Effector CD4-positive, alpha-beta T cell (primary cell): Measurements from ENCODE around the gene ROR2.

Experiments used
- DNase-seq: peaks from one replicate; pipeline ENCODE4 v3.0.0-alpha.2; 2020

The ROR2 gene

DNA sequence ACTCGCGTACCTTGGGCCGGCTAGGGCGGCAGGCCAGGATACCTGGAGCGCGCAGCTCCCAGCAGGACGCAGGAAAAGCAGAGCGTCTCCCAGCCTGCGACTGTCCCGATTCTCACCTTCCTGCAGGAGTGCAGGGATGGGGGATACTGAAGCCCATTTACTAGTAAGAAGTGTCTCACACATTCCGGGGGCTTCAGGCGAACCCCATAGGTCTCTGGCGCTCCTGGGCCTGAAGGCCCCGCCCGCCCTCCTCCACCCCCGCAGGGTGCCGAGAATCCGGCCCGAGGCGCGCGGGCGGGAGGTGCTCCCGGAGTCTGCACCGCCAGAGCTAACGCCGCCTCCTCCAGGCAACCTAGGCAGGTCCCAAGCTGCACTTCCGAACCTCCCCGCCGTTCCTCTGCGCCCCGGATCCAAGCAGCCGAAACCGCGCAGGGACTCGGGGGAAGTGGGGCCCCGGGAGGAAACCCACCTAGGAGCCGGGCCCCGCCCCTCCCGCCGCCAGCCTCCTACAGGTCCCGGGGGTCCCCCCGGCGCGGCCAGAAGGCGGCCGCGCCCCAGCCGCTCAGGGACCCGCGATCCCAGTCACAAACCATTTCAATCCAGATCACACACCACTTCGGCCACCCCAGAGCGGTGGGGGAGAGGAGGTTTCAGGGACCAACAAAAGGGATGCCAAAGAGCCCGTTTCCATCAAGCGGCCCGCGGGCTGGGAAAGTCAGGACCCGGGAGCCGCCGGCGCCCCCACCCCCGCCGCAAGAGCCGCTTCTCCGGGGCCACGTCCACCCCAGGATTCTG, 1.2 kb downstream of the ROR2 start:
- DNase-seq, result no peak

- no peak for DNase-seq
Measured at GRCh38 chr9:91948101-91948596, 1.9 kb downstream of the ROR2 start.

DNA sequence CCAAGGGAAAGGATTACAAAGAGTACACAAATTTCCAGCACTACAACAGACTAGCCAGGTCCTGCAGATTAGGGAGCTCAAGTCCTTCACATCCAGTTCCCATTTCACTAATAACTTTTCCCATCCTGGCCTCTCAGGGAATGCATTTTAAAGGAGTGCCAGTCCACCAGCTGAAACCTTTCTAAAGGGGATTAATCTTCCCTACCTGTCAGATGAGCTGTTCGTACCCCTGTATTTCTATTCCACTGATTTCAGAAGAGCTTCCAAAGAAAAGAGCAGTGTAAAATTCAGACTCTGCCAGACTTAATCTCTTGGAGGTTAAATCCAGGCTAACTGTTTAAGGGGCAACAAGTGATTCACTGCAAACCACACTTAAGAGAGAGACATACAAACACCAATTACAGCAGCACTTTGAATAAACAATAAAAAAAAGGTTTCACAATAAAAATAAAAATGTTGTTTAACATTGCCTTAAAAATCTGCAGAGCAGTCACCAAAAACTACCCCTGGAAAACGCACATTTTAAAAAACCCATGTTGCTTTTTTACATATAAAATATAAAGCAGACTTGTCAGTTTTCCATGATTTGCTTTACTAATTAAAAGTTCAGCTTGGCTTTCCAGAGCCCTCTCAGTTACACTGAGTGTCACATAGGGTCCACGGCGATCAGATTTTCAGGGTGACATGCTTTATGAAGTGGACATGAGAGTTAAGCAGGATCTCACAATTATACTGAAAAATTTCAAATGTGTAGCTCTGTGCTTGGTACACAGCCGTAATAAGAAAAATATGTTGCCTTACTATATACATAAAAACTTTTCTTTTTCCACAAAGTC, 3.2 kb downstream of the ROR2 start:
- no peak for DNase-seq

- no peak for DNase-seq
Measured at GRCh38 chr9:91946196-91946595, 3.8 kb downstream of the ROR2 start.

DNA sequence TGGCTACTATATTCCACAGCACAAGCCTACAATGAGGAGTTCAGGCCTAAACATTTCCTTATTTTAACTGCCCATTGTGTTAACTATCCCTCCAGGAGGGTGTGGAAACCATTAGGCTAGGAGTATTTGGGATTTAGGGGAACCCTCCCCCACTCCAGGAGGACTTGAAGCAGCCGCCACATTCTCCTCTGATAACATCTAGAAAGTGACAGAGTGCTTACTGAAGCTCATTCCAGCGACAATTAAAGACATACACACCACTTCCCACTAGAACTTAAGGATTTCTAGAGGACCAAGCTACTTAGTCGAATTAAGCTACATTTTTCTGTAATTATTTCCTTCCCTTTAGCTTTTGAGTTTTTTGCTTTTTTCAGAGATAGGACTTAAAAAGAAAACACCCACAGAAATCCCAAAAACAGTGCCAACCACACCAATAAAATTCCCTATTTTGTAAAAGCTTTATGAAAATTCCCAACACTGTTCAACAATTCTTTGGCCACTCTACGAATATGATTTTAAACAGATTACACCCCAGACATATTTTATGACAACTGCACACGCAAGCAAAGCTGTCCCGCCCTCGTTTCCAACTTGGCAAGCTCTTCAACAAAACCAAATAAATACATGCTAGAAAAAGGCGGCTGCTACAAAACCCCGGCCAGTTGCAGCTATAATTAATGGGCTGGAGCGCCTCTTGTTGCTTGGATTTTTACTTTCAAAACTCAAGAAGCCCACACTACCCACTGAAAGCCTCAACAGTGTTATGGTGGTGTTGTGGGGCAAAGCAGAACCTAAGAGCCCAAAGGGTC, 4.5 kb downstream of the ROR2 start:
- no peak for DNase-seq

DNA sequence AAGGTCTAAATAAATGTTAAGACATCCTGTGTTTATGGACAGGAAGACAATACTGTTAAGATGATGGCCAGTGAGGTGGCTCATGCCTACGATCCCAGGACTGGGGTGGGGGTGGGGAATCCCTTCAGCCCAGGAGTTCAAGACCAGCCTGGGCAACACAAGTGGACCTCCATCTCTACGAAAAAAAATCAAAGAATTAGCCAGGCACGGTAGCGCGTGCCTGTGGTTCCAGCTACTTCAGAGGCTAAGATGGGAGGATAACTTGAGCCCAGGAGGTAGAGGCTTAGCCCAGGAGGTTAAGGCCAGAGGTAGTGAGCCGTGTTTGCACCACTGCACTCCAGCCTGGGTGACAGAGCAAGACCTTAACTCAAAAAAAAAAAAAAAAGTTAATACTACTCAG, 5.3 kb downstream of the ROR2 start:
- DNase-seq, result no peak

GRCh38 chr9:91943478-91944470, 6.3 kb downstream of the ROR2 start:
- DNase-seq, result no peak

- DNase-seq, result no peak
Measured at GRCh38 chr9:91942201-91942600, 7.8 kb downstream of the ROR2 start.

GRCh38 chr9:91939978-91940377, 10.1 kb downstream of the ROR2 start:
- DNase-seq, result no peak

DNA sequence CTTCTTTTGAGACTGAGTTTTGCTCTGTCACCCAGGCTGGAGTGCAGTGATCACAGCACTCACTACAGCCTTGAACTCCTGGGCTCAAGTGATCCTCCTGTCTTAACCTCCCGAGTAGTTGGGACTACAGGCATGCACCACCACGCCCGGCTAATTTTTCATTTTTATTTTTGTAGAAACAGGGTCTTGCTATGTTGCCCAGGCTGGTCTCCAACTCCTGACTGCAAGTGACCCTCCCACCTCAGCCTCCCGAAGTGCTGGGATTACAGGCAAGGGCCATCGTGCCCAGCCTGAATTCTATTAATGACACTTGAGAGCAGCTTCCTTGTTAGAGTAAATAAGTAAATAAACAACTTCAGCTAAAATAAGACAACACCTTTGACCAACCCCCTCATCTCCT, 12.3 kb downstream of the ROR2 start:
- no peak for DNase-seq

GRCh38 chr9:91937056-91937455, 13.0 kb downstream of the ROR2 start:
- DNase-seq, result no peak

GRCh38 chr9:91935805-91936514, 14.1 kb downstream of the ROR2 start:
- DNase-seq, result no peak

GRCh38 chr9:91935066-91935749, 14.8 kb downstream of the ROR2 start:
- no peak for DNase-seq

GRCh38 chr9:91934654-91935053, 15.4 kb downstream of the ROR2 start:
- no peak for DNase-seq

DNA sequence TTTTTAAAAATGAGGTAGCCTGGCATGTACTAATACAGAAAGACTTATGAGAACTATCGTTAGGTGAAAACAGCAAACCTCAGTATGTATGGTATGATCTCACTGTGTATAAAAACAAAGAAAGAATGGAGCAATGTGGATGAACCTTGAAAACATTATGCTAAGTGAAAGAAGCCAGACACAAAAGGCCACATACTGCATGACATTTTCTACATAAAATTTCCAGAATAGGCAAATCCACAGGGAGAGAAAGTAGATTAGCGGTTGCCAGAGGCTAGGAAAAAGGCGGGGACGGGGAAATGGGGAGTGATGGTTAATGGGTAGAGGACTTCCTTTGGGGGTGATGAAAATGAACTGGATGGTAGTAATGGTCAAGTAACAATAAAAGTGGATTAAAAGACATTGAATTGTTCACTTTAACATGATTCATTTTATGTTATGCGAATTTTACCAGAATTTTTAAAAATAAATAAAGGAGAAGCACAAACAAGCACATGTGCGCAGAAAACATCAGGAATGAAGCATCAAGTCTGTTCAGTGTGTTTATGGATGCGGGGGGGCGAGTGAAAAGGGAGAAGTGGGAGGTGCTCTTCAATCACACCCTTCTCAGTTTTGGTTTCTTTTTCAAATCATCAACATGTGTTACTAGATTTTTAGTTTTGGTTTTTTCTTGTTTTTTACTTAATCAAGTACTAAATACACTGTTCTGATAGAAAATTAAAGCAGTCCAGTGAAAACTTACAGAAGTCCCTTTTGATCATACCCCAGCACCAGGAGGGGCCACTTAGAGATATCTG, 16.3 kb downstream of the ROR2 start:
- DNase-seq, result no peak

GRCh38 chr9:91930475-91930874, 19.6 kb downstream of the ROR2 start:
- no peak for DNase-seq

DNA sequence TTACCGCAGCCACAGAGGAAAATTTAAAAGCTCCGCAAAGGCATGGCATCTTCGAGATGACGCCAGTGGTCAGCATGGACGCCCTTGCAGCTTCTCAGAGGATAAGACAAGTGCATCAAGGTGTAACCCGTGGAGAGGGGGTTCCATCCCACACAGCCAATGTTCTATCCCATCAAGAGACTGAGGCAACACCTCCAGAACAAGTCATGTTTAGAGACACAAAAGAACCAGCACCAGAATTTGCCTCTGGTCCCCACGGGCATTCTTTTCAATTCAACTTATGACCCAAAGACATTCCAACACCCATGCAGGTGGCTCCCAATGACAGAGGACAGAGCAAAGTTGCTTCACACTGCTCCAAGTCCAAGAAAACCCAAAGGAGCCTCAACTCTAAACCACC, 20.7 kb downstream of the ROR2 start:
- DNase-seq, result no peak

DNA sequence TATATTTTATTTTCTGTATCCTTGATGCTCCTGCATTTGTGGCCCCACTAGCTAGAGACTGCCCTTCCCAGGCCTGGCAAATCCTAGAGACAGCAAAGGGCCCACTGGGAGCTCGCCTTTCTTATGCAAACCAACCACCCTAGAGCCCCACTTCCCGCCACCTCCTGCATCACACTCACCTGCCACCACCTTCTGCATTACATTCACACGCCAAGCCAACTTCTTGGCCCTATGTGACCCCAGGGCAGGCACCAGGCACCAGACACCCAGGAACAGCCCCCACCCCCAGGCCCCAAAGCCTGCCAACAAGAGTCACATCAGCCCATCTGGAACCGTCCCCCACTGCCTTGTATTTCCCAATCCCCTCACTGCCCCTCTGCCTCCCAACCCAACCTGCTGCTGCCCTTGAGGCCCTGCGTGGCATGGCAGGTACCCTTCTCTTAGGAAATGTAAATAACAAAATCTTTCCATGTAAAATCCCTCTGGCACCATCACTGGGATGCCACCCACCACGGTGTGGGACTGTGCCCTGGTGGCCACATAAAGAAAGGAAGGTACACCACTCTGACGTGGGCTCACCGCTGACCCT, 22.0 kb downstream of the ROR2 start:
- DNase-seq, result no peak

GRCh38 chr9:91924090-91924489, 25.9 kb downstream of the ROR2 start:
- no peak for DNase-seq
